HepG2 (cell line): ENCODE results near the gene FRS2. TPM values are rescaled to one million over a fixed set of nuclear protein-coding genes. Genes with fewer than 3 reads are reported as not detected.

ENCODE experiments used
- ATAC-seq: fragments of 200-7000 bp; cut with Tn5 transposase; 3 replicates; pipeline ENCODE4 v1.9.1; 2020; ENCODE audit warnings: mild to moderate bottlenecking, moderate library complexity
- BruUV-seq: library from RNA; stranded (reverse); fragments of 400-500 nt; replicated peaks from 2 replicates; lab custom pipeline; 2021; lab: Mats Ljungman, UMichigan
- CTCF ChIA-PET: fragments of 300-600 bp; formaldehyde crosslinking; extraction: SDS; loops from one replicate; lab custom pipeline; 2021; ENCODE audit warnings: low total read pairs, inconsistent platforms, low intra/inter-chr PET ratio; lab: Yijun Ruan, JAX
- POLR2A ChIA-PET: fragments of 350-600 bp; sonication (Branson Sonifier 250); formaldehyde crosslinking; loops from one replicate; lab custom pipeline; 2020; ENCODE audit warnings: antibody characterized with exemption, inconsistent platforms; lab: Yijun Ruan, JAX
- DNase-seq: peaks from one replicate; pipeline ENCODE4 v3.0.0-alpha.2; 2015; ENCODE audit warnings: low spot score
- FAIRE-seq: peaks from 3 replicates; lab custom pipeline; 2011; peaks lifted over from hg19 to GRCh38; lab: Jason Lieb, UNC
- H2AFZ ChIP-seq: one replicate; pipeline ENCODE4 v1.6.1; 2011; ENCODE audit warnings: low read length, inconsistent platforms
- H3K27ac ChIP-seq: fragments of 300-600 bp; 3 replicates; pipeline ENCODE4 v1.8.0; 2011; ENCODE audit warnings: mixed run types, mild to moderate bottlenecking, mixed read lengths, low read length, inconsistent platforms; ENCODE audit not compliant: insufficient read depth; ENCODE audit errors: extremely low read length
- H3K27me3 ChIP-seq, 2 experiments: fragments of 200-600 bp in 1 of 2; 2 replicates in 1 of 2; 3 replicates in 1 of 2; pipeline versions ENCODE4 v1.6.0 to v1.8.0; 2011; ENCODE audit warnings: low read length in 2 of 2, mild to moderate bottlenecking in 2 of 2, moderate library complexity in 2 of 2, inconsistent platforms in 1 of 2; ENCODE audit not compliant: insufficient read depth in 2 of 2, control insufficient read depth in 1 of 2
- H3K36me3 ChIP-seq, 2 experiments: fragments of 200-600 bp in 1 of 2; replicated peaks in 1 of 2; 2 replicates in 1 of 2; 3 replicates in 1 of 2; pipeline versions ENCODE4 v1.5.1 to v1.8.0; 2011; ENCODE audit warnings: low read length in 2 of 2, inconsistent platforms in 1 of 2; ENCODE audit not compliant: insufficient read depth in 2 of 2, control insufficient read depth in 1 of 2
- H3K4me1 ChIP-seq: 2 replicates; pipeline ENCODE4 v1.5.1; 2012; ENCODE audit warnings: low read length, inconsistent platforms; ENCODE audit not compliant: insufficient read depth
- H3K4me2 ChIP-seq: 2 replicates; pipeline ENCODE4 v1.6.0; 2011; ENCODE audit warnings: low read depth, low read length, inconsistent platforms
- H3K4me3 ChIP-seq, 3 experiments: fragments of 200-600 bp in 1 of 3; sonication (generic), shearing (Covaris generic) in 1 of 3; replicated peaks in 1 of 3; 2 replicates each; pipeline ENCODE4 v1.5.1; 2011 to 2016; ENCODE audit warnings: low read length in 3 of 3, inconsistent platforms in 2 of 3, low read depth in 2 of 3, mild to moderate bottlenecking in 2 of 3, control low read depth in 1 of 3, mixed read lengths in 1 of 3; ENCODE audit not compliant: insufficient read depth in 1 of 3
- H3K79me2 ChIP-seq: one replicate; pipeline ENCODE4 v1.6.1; 2011; ENCODE audit warnings: low read length, inconsistent platforms; ENCODE audit not compliant: insufficient read depth
- H3K9ac ChIP-seq: 2 replicates; pipeline ENCODE4 v1.6.0; 2011; ENCODE audit warnings: mild to moderate bottlenecking, low read depth, low read length, inconsistent platforms; ENCODE audit not compliant: insufficient read depth
- H3K9me3 ChIP-seq: 2 replicates; pipeline ENCODE4 v1.5.1; 2012; ENCODE audit warnings: mild to moderate bottlenecking, low read length
- H4K20me1 ChIP-seq: 2 replicates; pipeline ENCODE4 v1.6.0; 2011; ENCODE audit warnings: inconsistent platforms, mild to moderate bottlenecking, low read length, moderate library complexity; ENCODE audit not compliant: insufficient read depth
- CTCF ChIP-seq: sonication (generic); formaldehyde crosslinking; IDR thresholded peaks from 2 replicates; pipeline ENCODE4 v1.5.0; 2020; ENCODE audit warnings: mild to moderate bottlenecking, missing genetic modification reagents, moderate library complexity
- ELF3 ChIP-seq: IDR thresholded peaks from 2 replicates; pipeline ENCODE4 v1.6.1; 2016; ENCODE audit warnings: missing genetic modification reagents, missing compliant biosample characterization
- GATA4 ChIP-seq: sonication (generic); IDR thresholded peaks from 2 replicates; pipeline ENCODE4 v1.6.1; 2016; ENCODE audit warnings: antibody characterized with exemption, low read depth, borderline replicate concordance
- MAFF ChIP-seq: IDR thresholded peaks from 2 replicates; pipeline ENCODE4 v1.6.1; 2011; ENCODE audit warnings: low read depth, low read length, improper control_type of control experiment
- MAFK ChIP-seq, 2 experiments: IDR thresholded peaks in 1 of 2; conservative IDR thresholded peaks in 1 of 2; 2 replicates each; pipeline ENCODE4 v1.6.1; 2011; ENCODE audit warnings: improper control_type of control experiment in 2 of 2, low read length in 2 of 2
- NRL ChIP-seq: sonication (generic); formaldehyde crosslinking; IDR thresholded peaks from 2 replicates; pipeline ENCODE4 v1.5.0; 2020; ENCODE audit warnings: missing genetic modification reagents, mild to moderate bottlenecking, moderate library complexity, borderline replicate concordance
- PRMT3 ChIP-seq: sonication (generic); formaldehyde crosslinking; IDR thresholded peaks from 2 replicates; pipeline ENCODE4 v1.8.1; 2022; ENCODE audit warnings: low read depth, mild to moderate bottlenecking, moderate library complexity, missing genetic modification reagents, borderline replicate concordance
- SAFB2 ChIP-seq: sonication (generic); formaldehyde crosslinking; IDR thresholded peaks from 2 replicates; pipeline ENCODE4 v1.5.1; 2020; ENCODE audit warnings: missing genetic modification reagents, low read depth, mild to moderate bottlenecking, borderline replicate concordance
- SMYD3 ChIP-seq: sonication (generic); formaldehyde crosslinking; IDR thresholded peaks from 2 replicates; pipeline ENCODE4 v1.8.1; 2023; ENCODE audit warnings: mild to moderate bottlenecking, missing genetic modification reagents
- SOX13 ChIP-seq, 3 experiments: fragments of 450-650 bp in 1 of 3; sonication (generic) in 1 of 3; formaldehyde crosslinking in 1 of 3; IDR thresholded peaks in 2 of 3; conservative IDR thresholded peaks in 1 of 3; 2 replicates each; pipeline versions ENCODE4 v1.5.0 to v1.6.1; 2016 to 2020; ENCODE audit warnings: antibody characterized with exemption in 1 of 3, mild to moderate bottlenecking in 1 of 3, missing compliant biosample characterization in 1 of 3, missing genetic modification reagents in 1 of 3, moderate library complexity in 1 of 3
- SRSF9 ChIP-seq: fragments of 200-400 bp; formaldehyde crosslinking; IDR thresholded peaks from 2 replicates; pipeline ENCODE4 v1.6.1; 2018; ENCODE audit warnings: borderline replicate concordance, mild to moderate bottlenecking, low read depth, low read length; ENCODE audit not compliant: insufficient read depth, poor library complexity, severe bottlenecking
- STAG1 ChIP-seq: sonication (generic); formaldehyde crosslinking; IDR thresholded peaks from 2 replicates; pipeline ENCODE4 v1.4.0; 2020; ENCODE audit warnings: missing genetic modification reagents
- ZNF274 ChIP-seq: sonication (generic); formaldehyde crosslinking; IDR thresholded peaks from 2 replicates; pipeline ENCODE4 v1.5.1; 2020; ENCODE audit warnings: mild to moderate bottlenecking, missing genetic modification reagents
- ZNF513 ChIP-seq: sonication (generic); formaldehyde crosslinking; conservative IDR thresholded peaks from 2 replicates; pipeline ENCODE4 v1.5.0; 2020; ENCODE audit warnings: missing genetic modification reagents
- ZNF598 ChIP-seq: sonication (generic); formaldehyde crosslinking; IDR thresholded peaks from 2 replicates; pipeline ENCODE4 v1.5.1; 2020; ENCODE audit warnings: mild to moderate bottlenecking, missing genetic modification reagents, borderline replicate concordance
- WGBS: methylation state at CpG from one replicate; pipeline ENCODE4 v1.1.6; 2017; ENCODE audit warnings: low lambda C conversion rate; 5-methylcytosine and 5-hydroxymethylcytosine counted together
- in situ Hi-C: cut with HindIII; loops from 2 replicates; pipeline ENCODE4 v1.10.0; 2017; ENCODE audit warnings: low pct_unique_long_range_greater_than_20kb; ENCODE audit not compliant: extremely low pct_ligation_motif_present
- intact Hi-C: fragments of 100-400 bp; cut with micrococcal nuclease; formaldehyde crosslinking; loops from one replicate; pipeline ENCODE4 v1.10.0; 2022; ENCODE audit not compliant: unreplicated experiment
- polyA plus RNA-seq, 8 experiments: library from polyadenylated mRNA; depleted of rRNA in 3 of 8; stranded (reverse) in 7 of 8; unstranded in 1 of 8; fragments of >200 nt; fragmentation: Illumina TruSeq in 4 of 8; extraction: Trizol in 4 of 8; gene quantifications; 2 replicates each; pipeline versions ENCODE4 v1.2.1 to v1.2.3, GENCODE V29; 2011 to 2016; ENCODE audit warnings: low read depth in 4 of 8, missing spikeins in 1 of 8, mixed read lengths in 1 of 8; ENCODE audit not compliant: insufficient read depth in 1 of 8
- total RNA-seq, 5 experiments: library from RNA; depleted of rRNA; stranded (reverse); fragments of >200 nt; fragmentation: Illumina TruSeq; extraction: Trizol; gene quantifications; 2 replicates each; pipeline ENCODE4 v1.2.3, GENCODE V29; 2016; ENCODE audit warnings: low read depth in 1 of 5
- TF ChIP-seq, protein P1 (sequence below): sonication (generic); formaldehyde crosslinking; IDR thresholded peaks from 2 replicates; pipeline ENCODE4 v1.4.0; 2020; ENCODE audit warnings: missing genetic modification reagents, mild to moderate bottlenecking, borderline replicate concordance

FRS2 gene
- total and polyA plus RNA-seq, 2 of the 13 experiments (the other 11 are each of a cell fraction or from before 2014, with no cell fraction given) = 8.3 to 16.8 TPM

DNA sequence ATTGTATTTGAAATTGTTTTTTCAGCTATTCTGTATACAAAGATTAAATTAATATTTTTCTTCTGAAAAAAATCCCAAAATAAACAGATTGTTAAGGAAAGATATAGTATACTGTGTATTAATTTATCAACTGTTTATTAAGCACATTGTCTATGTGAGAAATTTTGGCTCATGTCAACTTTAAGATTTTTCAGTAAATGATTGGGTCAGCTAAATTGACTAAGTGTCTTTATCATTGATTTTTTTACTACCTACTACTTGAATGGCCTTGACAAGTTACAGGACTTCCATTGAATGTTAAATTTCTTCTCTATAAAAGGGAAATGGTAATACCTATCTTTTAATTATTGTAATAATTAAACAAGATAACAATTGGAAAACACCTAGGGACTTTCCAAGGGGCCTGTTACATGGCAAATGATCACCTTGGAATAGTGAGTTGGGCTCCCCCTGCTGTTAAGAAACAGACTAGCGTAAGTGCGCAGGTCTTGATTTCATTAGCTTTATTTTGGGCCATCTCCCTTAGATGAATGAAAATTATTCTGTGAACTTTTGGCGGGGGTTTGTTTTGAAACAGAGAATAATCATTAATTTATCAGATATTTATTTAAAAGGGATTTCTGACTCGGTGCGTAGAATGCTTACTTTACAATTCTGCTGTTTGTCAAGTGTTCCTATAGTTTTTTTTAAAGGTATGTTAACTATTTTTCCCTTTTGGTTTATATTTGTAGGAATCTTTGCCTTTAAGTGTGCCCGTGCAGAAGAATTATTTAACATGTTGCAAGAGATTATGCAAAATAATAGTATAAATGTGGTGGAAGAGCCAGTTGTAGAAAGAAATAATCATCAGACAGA lies 100.6 kb downstream of the FRS2 start:
- Histone ChIP-seq H3K9me3 (no peaks in the 10 kb centered on the region), H3K36me3 (peaks cover 11 to 58% of the 10 kb centered on the region in 2 experiments), H3K79me2 (no peaks in the 10 kb centered on the region), H4K20me1 (no peaks in the 10 kb centered on the region), H3K9ac (no peak overlapping the region), H3K4me2 (no peak overlapping the region), H3K27ac (no peak overlapping the region), H3K4me1 (no peaks in the 10 kb centered on the region), H3K27me3 (no peaks in the 10 kb centered on the region), H3K4me3 (no peak overlapping the region), H2AFZ (no peak overlapping the region)
- WGBS = 65% methylated on average over 6 of the region's 6 CpGs
- BruUV-seq = no TSS peak
- ChIA-PET POLR2A (interaction anchor here (0.5 to 1.4 kb wide), 3 partner anchors 15 to 280 kb away, joined by 3 to 4 read pairs (median 3); partner anchors contain the start of gene CCT2), CTCF (interaction anchor here (1.0 to 2.7 kb wide), 6 partner anchors 100 to 280 kb away, joined by 3 to 27 read pairs (median 10); partner anchors contain the start of gene FRS2)
- intact Hi-C loops (loop anchor here (1.0 to 2.0 kb wide), 5 partner anchors 100 to 280 kb away; partner anchors contain the start of gene FRS2), in situ Hi-C loops (loop anchor here (5.0 to 10.0 kb wide), 3 partner anchors 98 to 276 kb away; partner anchors contain the start of gene FRS2)
- FAIRE-seq (peak; percentile 73), DNase-seq (peak; percentile 54), ATAC-seq (peak; percentile 70)
- TF ChIP-seq SAFB2 (CRISPR knock-in tag) = no peak
- TF ChIP-seq SMYD3 (CRISPR knock-in tag) = no peak
- no peak for TF ChIP-seq ELF3
- TF ChIP-seq, protein P1, sequence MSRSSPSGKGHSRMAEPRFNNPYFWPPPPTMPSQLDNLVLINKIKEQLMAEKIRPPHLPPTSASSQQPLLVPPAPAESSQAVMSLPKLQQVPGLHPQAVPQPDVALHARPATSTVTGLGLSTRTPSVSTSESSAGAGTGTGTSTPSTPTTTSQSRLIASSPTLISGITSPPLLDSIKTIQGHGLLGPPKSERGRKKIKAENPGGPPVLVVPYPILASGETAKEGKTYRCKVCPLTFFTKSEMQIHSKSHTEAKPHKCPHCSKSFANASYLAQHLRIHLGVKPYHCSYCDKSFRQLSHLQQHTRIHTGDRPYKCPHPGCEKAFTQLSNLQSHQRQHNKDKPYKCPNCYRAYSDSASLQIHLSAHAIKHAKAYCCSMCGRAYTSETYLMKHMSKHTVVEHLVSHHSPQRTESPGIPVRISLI = no peak
- no peak for TF ChIP-seq NRL (CRISPR knock-in tag)
- no peak for TF ChIP-seq ZNF274
- TF ChIP-seq MAFK (conservative IDR thresholded peaks at IDR 0.05 in 1 of 2, IDR thresholded peaks at IDR 0.05 in 1 of 2; ENCODE audit: low read length in 2 of 2) = peak; percentile 74 to 76
- TF ChIP-seq PRMT3 (CRISPR knock-in tag) = no peak
- TF ChIP-seq SOX13 (IDR thresholded peaks at IDR 0.05) = no peak
- no peak for TF ChIP-seq SOX13 (CRISPR knock-in tag; conservative IDR thresholded peaks at IDR 0.05 in 1 of 2, IDR thresholded peaks at IDR 0.05 in 1 of 2)
- peak; percentile 75 for TF ChIP-seq STAG1 (CRISPR knock-in tag)
- peak; percentile 62 for TF ChIP-seq MAFF
- no peak for TF ChIP-seq SRSF9
- peak; percentile 72 for TF ChIP-seq CTCF (CRISPR knock-in tag)
- TF ChIP-seq ZNF598 (CRISPR knock-in tag) = no peak
- no peak for TF ChIP-seq GATA4
- no peak for TF ChIP-seq ZNF513
